ENCODE measurements around the gene SUPT5H. TPM values are rescaled to one million over a fixed set of nuclear protein-coding genes. Genes with fewer than 3 reads are reported as not detected.

The SUPT5H gene
- total and polyA plus RNA-seq, 8 donors, result 61.7 to 127 (median 109) TPM

- Histone ChIP-seq H3K4me3 (no peak overlapping the region), H3K27ac (peak overlapping the region; percentile 72 to 94 (median 76)), H3K36me3 (peaks cover 30 to 32% (median 30%) of the 10 kb centered on the region in 4 donors), H3K4me1 (peaks cover 39 to 73% (median 52%) of the 10 kb centered on the region in 4 donors), H3K9me3 (no peaks in the 10 kb centered on the region), H3K27me3 (no peaks in the 10 kb centered on the region)
- TF ChIP-seq, protein P1, sequence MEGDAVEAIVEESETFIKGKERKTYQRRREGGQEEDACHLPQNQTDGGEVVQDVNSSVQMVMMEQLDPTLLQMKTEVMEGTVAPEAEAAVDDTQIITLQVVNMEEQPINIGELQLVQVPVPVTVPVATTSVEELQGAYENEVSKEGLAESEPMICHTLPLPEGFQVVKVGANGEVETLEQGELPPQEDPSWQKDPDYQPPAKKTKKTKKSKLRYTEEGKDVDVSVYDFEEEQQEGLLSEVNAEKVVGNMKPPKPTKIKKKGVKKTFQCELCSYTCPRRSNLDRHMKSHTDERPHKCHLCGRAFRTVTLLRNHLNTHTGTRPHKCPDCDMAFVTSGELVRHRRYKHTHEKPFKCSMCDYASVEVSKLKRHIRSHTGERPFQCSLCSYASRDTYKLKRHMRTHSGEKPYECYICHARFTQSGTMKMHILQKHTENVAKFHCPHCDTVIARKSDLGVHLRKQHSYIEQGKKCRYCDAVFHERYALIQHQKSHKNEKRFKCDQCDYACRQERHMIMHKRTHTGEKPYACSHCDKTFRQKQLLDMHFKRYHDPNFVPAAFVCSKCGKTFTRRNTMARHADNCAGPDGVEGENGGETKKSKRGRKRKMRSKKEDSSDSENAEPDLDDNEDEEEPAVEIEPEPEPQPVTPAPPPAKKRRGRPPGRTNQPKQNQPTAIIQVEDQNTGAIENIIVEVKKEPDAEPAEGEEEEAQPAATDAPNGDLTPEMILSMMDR (IDR thresholded peaks at IDR 0.05), result no peak
- TF ChIP-seq POLR2AphosphoS5 (IDR thresholded peaks at IDR 0.05) (peak in 2 of 3 donors; percentile 58 to 86), POLR2A (IDR thresholded peaks at IDR 0.05) (no peak), EP300 (IDR thresholded peaks at IDR 0.05) (no peak)
- intact Hi-C loops (cut with DNase I; ENCODE audit: low total_unique reads), result no loop called here
- DNase-seq, result peak in 1 of 2 donors; percentile 80
- WGBS, 5 donors, result 46 to 54% (median 50%) methylated on average over 25 of the region's 25 CpGs
Observed at GRCh38 chr19:39430675-39431593, 14.4 kb upstream of the SUPT5H start.

DNA sequence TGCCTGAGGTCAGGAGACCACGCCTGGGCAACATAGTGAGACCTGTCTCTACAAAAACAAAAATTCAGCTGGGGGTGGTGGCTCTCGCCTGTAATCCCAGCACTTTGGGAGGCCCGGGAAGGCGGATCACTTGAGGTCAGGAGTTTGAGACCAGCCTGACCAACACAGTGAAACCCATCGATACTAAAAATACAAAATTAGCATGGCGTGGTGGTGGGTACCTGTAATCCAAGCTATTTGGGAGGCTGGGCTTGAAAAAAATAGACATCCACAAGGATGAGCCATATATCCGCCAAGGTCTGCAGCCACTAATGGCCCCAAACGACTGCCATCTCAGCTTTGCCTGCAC lies 12.7 kb upstream of the SUPT5H start:
- Histone ChIP-seq H3K36me3 (peaks cover 30 to 32% (median 30%) of the 10 kb centered on the region in 4 donors), H3K9me3 (no peaks in the 10 kb centered on the region), H3K4me3 (no peak overlapping the region), H3K27me3 (no peaks in the 10 kb centered on the region), H3K27ac (peak overlapping the region in 1 of 5 donors; percentile 91), H3K4me1 (peaks cover 46 to 80% (median 58%) of the 10 kb centered on the region in 4 donors)
- intact Hi-C loops (cut with DNase I; ENCODE audit: low total_unique reads), result no loop called here
- 90 to 99% (median 97%) methylated on average over 8 of the region's 8 CpGs for WGBS, 5 donors
- TF ChIP-seq POLR2AphosphoS5 (IDR thresholded peaks at IDR 0.05) (no peak), EP300 (IDR thresholded peaks at IDR 0.05) (no peak), POLR2A (IDR thresholded peaks at IDR 0.05) (no peak)
- TF ChIP-seq, protein P1 (IDR thresholded peaks at IDR 0.05), result no peak
- DNase-seq, result no peak

DNA sequence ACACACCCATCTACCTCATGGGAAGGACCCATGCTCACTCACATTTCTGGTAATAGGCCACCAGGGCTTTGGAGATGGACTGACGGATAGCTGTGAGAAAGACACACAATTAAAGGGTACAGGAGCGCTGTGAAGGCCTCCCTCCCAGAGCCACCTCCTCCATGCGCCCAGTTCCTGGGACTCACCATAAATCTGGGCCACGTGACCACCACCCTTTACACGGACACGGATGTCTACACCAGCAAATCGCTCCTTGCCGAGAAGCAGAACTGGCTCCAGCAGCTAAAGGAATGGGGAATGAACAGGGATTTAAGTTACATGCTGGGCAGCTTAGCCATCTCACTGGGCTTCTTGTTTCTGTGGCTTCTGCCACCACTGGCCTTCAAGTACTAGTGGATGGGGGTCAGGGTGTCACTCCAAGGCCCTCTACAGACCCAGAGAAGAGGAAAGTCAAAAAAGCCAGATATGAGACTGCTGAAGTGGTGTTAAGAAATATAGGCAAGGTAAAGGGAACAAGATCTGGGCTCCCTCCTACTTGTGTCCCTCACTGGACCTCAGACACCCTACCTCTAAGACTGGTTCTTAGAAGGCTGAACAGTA lies 11.8 kb upstream of the SUPT5H start:
- Histone ChIP-seq H3K4me3 (peak overlapping the region in 2 of 4 donors; percentile 87 to 91), H3K4me1 (peaks cover 38 to 70% (median 49%) of the 10 kb centered on the region in 4 donors), H3K36me3 (peaks cover 30 to 32% (median 30%) of the 10 kb centered on the region in 4 donors), H3K27me3 (no peaks in the 10 kb centered on the region), H3K9me3 (no peaks in the 10 kb centered on the region), H3K27ac (peak overlapping the region in 4 of 5 donors; percentile 87 to 95 (median 90))
- intact Hi-C loops (cut with DNase I; ENCODE audit: low total_unique reads), result no loop called here
- TF ChIP-seq EP300 (IDR thresholded peaks at IDR 0.05) (no peak), POLR2A (IDR thresholded peaks at IDR 0.05) (no peak), POLR2AphosphoS5 (IDR thresholded peaks at IDR 0.05) (no peak)
- TF ChIP-seq, protein P1 (IDR thresholded peaks at IDR 0.05), result no peak
- DNase-seq, result no peak
- WGBS, 5 donors, result 92 to 96% (median 95%) methylated on average over 5 to 8 of the region's 8 CpGs
